Activated T-helper 1 cell treated with anti-CD3 and anti-CD28 coated beads, Interleukin-12 subunit alpha, Interleukin-12 subunit beta, Interleukin-2, Interleukin-4 antibody, amounts not matched to agents 30 ng/mL and 10 ng/mL and 1 ng/mL, durations not matched to agents 14 hours and 24 hours and 36 hours (primary cell): ENCODE measurements around the gene FKRP. TPM values are rescaled to one million over a fixed set of nuclear protein-coding genes. Genes with fewer than 3 reads are reported as not detected.

Experiments used
- DNase-seq: peaks from one replicate; pipeline ENCODE4 v3.0.0; 2021; ENCODE audit warnings: low spot score
- H3K27ac Mint-ChIP-seq: one replicate; pipeline ENCODE4 v1.8.0; 2021; ENCODE audit warnings: mild to moderate bottlenecking, mixed read lengths
- H3K27me3 Mint-ChIP-seq: one replicate; pipeline ENCODE4 v1.8.0; 2022; ENCODE audit warnings: mild to moderate bottlenecking, moderate library complexity, mixed read lengths; ENCODE audit not compliant: insufficient read depth
- H3K36me3 Mint-ChIP-seq: one replicate; pipeline ENCODE4 v1.8.0; 2021; ENCODE audit warnings: low read depth, mixed read lengths
- H3K4me1 Mint-ChIP-seq: one replicate; pipeline ENCODE4 v1.8.0; 2021; ENCODE audit warnings: low read depth, mixed read lengths
- H3K4me3 Mint-ChIP-seq: one replicate; pipeline ENCODE4 v1.8.0; 2021; ENCODE audit warnings: mild to moderate bottlenecking, moderate library complexity, mixed read lengths
- H3K9me3 Mint-ChIP-seq: one replicate; pipeline ENCODE4 v1.8.0; 2021; ENCODE audit warnings: mixed read lengths
- intact Hi-C: fragments of 100-400 bp; cut with micrococcal nuclease; formaldehyde crosslinking; loops from one replicate; pipeline ENCODE4 v1.15.1; 2024
- total RNA-seq: library from RNA; stranded (reverse); gene quantifications from 2 replicates; pipeline ENCODE4 v1.2.3, GENCODE V29; 2022

FKRP gene
- total RNA-seq, 1 donor from 2014 or later, result 26.6 TPM

- H3K4me1 Mint-ChIP-seq, result peaks cover 30% of the 10 kb centered on the region
- no peak for DNase-seq
- H3K27ac Mint-ChIP-seq, result no peak overlapping the region
- peaks cover 34% of the 10 kb centered on the region for H3K36me3 Mint-ChIP-seq
- H3K9me3 Mint-ChIP-seq, result no peaks in the 10 kb centered on the region
- H3K27me3 Mint-ChIP-seq, result no peaks in the 10 kb centered on the region
- intact Hi-C loops, result no loop called here
- H3K4me3 Mint-ChIP-seq, result no peak overlapping the region
These were observed 23.3 kb upstream of the FKRP start for GRCh38 chr19:46722421-46723022.

DNA sequence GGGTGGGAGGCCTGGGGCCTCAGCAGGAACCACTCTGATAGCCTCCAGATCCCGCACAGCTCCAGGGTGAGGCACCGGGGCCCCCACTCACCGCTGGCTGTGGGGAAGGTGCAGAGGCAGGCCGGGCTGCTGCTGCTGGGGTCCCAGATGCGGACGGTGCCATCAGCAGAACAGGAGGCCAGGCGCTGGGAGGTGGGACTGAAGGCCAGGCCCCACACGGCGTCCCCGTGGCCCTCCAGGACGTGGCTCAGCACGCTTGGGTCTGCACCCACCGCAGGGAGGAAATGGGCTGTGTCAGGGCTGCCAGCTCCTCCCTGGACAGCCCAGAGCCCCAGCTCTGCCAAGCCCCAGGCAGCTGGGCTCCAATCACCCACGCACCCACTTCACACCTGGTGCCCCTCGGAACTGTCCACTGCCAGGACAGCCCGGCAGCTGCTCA is 22.8 kb upstream of the FKRP start:
- no peaks in the 10 kb centered on the region for H3K27me3 Mint-ChIP-seq
- H3K27ac Mint-ChIP-seq, result no peak overlapping the region
- intact Hi-C loops, result no loop called here
- H3K36me3 Mint-ChIP-seq, result peaks cover 35% of the 10 kb centered on the region
- H3K4me3 Mint-ChIP-seq, result no peak overlapping the region
- peaks cover 25% of the 10 kb centered on the region for H3K4me1 Mint-ChIP-seq
- DNase-seq, result no peak
- no peaks in the 10 kb centered on the region for H3K9me3 Mint-ChIP-seq

- H3K36me3 Mint-ChIP-seq, result peaks cover 36% of the 10 kb centered on the region
- no peak overlapping the region for H3K27ac Mint-ChIP-seq
- DNase-seq, result no peak
- H3K9me3 Mint-ChIP-seq, result no peaks in the 10 kb centered on the region
- no peak overlapping the region for H3K4me3 Mint-ChIP-seq
- no peaks in the 10 kb centered on the region for H3K27me3 Mint-ChIP-seq
- intact Hi-C loops, result no loop called here
- peaks cover 22% of the 10 kb centered on the region for H3K4me1 Mint-ChIP-seq
These were observed 22.4 kb upstream of the FKRP start for GRCh38 chr19:46723471-46723870.

GRCh38 chr19:46724468-46724867 is 21.4 kb upstream of the FKRP start:
- Mint-ChIP-seq H3K9me3 (no peaks in the 10 kb centered on the region), H3K36me3 (peaks cover 38% of the 10 kb centered on the region), H3K27me3 (no peaks in the 10 kb centered on the region), H3K4me1 (peaks cover 22% of the 10 kb centered on the region), H3K27ac (no peak overlapping the region), H3K4me3 (no peak overlapping the region)
- intact Hi-C loops, result no loop called here
- no peak for DNase-seq

GRCh38 chr19:46725036-46725820 is 20.6 kb upstream of the FKRP start:
- Mint-ChIP-seq H3K36me3 (peaks cover 38% of the 10 kb centered on the region), H3K4me1 (peaks cover 21% of the 10 kb centered on the region), H3K27ac (no peak overlapping the region), H3K9me3 (no peaks in the 10 kb centered on the region), H3K4me3 (no peak overlapping the region), H3K27me3 (no peaks in the 10 kb centered on the region)
- intact Hi-C loops, result no loop called here
- no peak for DNase-seq

- DNase-seq, result no peak
- Mint-ChIP-seq H3K4me1 (peaks cover 20% of the 10 kb centered on the region), H3K9me3 (no peaks in the 10 kb centered on the region), H3K27me3 (no peaks in the 10 kb centered on the region), H3K27ac (peak overlapping the region; percentile 23), H3K36me3 (peaks cover 38% of the 10 kb centered on the region), H3K4me3 (no peak overlapping the region)
- intact Hi-C loops, result no loop called here
These were observed 19.9 kb upstream of the FKRP start for GRCh38 chr19:46725859-46726393.

DNA sequence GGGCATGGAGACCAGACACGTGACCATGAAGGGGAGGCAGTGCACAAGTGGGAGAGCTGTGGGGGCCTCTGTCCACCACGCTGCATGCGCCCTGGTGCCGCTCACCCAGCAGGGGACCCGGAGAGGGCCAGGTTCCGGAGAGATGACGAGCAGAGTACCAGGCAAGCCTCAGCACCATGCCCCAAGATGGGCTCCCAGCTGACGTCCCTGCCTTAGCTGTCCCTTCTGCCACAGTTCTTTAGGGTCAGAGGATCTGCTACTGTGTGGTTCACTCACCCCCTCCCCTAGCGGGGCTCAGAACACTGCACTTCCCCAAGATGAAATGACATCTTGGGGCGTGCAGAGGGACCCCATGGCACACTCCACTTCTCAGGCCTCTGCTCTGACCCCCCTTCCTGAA is 19.3 kb upstream of the FKRP start:
- H3K36me3 Mint-ChIP-seq, result peaks cover 37% of the 10 kb centered on the region
- H3K4me1 Mint-ChIP-seq, result peaks cover 25% of the 10 kb centered on the region
- H3K27ac Mint-ChIP-seq, result peak overlapping the region; percentile 23
- no peak for DNase-seq
- H3K4me3 Mint-ChIP-seq, result no peak overlapping the region
- H3K9me3 Mint-ChIP-seq, result no peaks in the 10 kb centered on the region
- no peaks in the 10 kb centered on the region for H3K27me3 Mint-ChIP-seq
- intact Hi-C loops, result no loop called here

DNA sequence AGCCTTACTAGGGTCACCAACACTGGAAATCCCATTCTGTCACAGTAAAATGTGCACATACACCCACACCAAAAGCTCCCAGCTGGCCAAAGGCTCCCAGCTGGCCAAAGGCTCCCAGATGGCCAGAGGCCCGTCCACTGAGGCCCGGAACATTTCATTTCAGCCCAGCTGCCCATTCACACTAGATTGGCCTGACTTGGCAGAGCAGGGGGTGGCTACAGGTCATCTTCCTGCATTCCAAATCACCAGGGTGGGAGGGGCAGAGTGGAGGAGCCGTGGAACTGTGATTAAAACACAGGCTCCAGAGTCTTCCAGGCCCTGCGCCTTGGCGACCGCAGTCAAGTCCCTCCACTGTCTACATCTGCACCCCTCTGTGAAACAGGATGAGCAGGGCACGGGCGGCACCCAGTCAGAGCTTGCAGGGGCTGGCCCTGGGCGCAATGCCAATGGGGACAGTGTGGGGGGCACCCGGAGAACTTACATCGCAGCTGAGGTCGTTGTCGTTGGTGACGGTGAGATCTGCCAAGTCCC is 18.8 kb upstream of the FKRP start:
- Mint-ChIP-seq H3K4me3 (no peak overlapping the region), H3K27me3 (no peaks in the 10 kb centered on the region), H3K36me3 (peaks cover 38% of the 10 kb centered on the region), H3K27ac (no peak overlapping the region), H3K4me1 (peaks cover 27% of the 10 kb centered on the region), H3K9me3 (no peaks in the 10 kb centered on the region)
- intact Hi-C loops, result no loop called here
- no peak for DNase-seq

- intact Hi-C loops, result loop anchor here (1.0 kb wide), 3 partner anchors 10 to 198 kb away; partner anchors contain the start of gene PRKD2
- Mint-ChIP-seq H3K4me3 (no peak overlapping the region), H3K36me3 (peaks cover 38% of the 10 kb centered on the region), H3K27me3 (no peaks in the 10 kb centered on the region), H3K9me3 (no peaks in the 10 kb centered on the region), H3K4me1 (peaks cover 28% of the 10 kb centered on the region), H3K27ac (no peak overlapping the region)
- no peak for DNase-seq
These were observed 18.1 kb upstream of the FKRP start for GRCh38 chr19:46727757-46728156.

- H3K36me3 Mint-ChIP-seq, result peaks cover 41% of the 10 kb centered on the region
- DNase-seq, result no peak
- H3K4me3 Mint-ChIP-seq, result no peak overlapping the region
These were observed 17.6 kb upstream of the FKRP start for GRCh38 chr19:46728208-46728607.

DNA sequence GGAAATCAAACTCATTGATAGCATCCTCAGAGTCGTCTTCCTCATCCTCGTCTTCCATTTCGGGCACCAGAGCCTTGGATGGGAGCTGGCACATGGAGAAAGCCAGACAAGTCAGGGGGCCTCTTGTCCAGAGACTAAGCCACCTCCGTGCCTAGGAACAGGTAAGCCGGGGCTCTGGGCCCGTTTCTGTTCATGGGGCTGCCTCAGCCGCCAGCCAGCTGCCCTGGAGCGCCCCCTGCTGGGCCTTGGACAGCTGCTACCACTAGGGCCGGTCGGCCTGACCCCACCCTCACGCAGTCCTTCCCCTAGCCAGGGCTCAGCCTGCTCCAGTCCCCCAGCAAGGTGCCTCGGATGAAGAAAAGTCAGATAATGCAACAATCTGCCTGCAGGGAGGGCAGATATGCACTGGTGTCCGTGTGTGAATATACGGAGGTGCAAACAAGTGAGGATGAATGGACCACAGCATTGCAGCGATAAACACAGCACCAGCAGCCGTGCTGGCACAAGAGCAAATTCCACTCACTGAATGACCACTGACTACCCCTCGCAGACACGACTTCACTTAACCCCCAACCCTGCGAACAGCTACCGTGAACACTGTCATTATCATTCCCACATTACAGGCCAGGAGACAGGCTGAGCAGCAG is 17.0 kb upstream of the FKRP start:
- DNase-seq, result peak; percentile 74
- intact Hi-C loops, result loop anchor here (1.0 kb wide), 3 partner anchors 12 to 200 kb away; partner anchors contain the start of gene PRKD2
- Mint-ChIP-seq H3K9me3 (no peaks in the 10 kb centered on the region), H3K36me3 (peaks cover 45% of the 10 kb centered on the region), H3K27ac (no peak overlapping the region), H3K27me3 (no peaks in the 10 kb centered on the region), H3K4me1 (peaks cover 28% of the 10 kb centered on the region), H3K4me3 (no peak overlapping the region)

More at GRCh38 chr19:46728208-46728607, 17.6 kb upstream of the FKRP start:
- H3K9me3 Mint-ChIP-seq, result no peaks in the 10 kb centered on the region
- intact Hi-C loops, result loop anchor here (1.0 kb wide), 3 partner anchors 11 to 199 kb away; partner anchors contain the start of gene PRKD2
- H3K4me1 Mint-ChIP-seq, result peaks cover 28% of the 10 kb centered on the region
- no peaks in the 10 kb centered on the region for H3K27me3 Mint-ChIP-seq
- no peak overlapping the region for H3K27ac Mint-ChIP-seq

DNA sequence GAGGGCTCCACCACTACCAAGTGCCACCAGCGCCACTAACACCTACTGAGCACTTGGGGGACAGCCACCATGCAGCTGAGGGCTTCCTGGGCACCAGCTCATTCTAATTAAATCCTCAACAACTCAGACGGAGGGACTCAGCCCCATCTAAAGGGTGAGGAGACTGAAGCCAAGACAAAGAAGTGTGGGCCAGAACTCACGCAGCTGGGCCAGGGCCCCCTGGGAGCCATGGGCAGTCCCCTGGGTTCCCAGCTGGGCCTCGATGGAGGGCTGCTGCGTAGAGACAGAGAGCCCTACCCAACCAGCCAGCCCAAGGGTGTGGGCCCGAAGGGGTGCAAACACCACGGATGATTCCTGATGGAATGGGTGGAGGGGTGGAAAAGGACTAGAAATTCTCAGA is 16.2 kb upstream of the FKRP start:
- Mint-ChIP-seq H3K36me3 (peaks cover 49% of the 10 kb centered on the region), H3K9me3 (no peaks in the 10 kb centered on the region), H3K4me1 (peaks cover 28% of the 10 kb centered on the region), H3K27me3 (no peaks in the 10 kb centered on the region), H3K4me3 (no peak overlapping the region), H3K27ac (no peak overlapping the region)
- intact Hi-C loops, result no loop called here
- DNase-seq, result no peak
